SK-N-SH treated with all-trans-retinoic acid at 6 μM for 48 hours (cell line): ENCODE measurements around the gene DYNC1LI1.

Experiments used
- ATAC-seq: fragments of 200-7000 bp; cut with Tn5 transposase; 3 replicates; pipeline ENCODE4 v1.9.1; 2020; ENCODE audit warnings: mild to moderate bottlenecking, moderate library complexity
- ARNTL ChIP-seq: fragments of 450-650 bp; formaldehyde crosslinking; IDR thresholded peaks from 2 replicates; pipeline ENCODE4 v1.5.0; 2020; ENCODE audit warnings: low read depth, mild to moderate bottlenecking, moderate library complexity, borderline replicate concordance
- BACH2 ChIP-seq: fragments of 250-450 bp; sonication (Bioruptor Pico); IDR thresholded peaks from 2 replicates; pipeline ENCODE4 v1.9.0; 2021; ENCODE audit warnings: mild to moderate bottlenecking, borderline replicate concordance
- CSDC2 ChIP-seq: fragments of 250-450 bp; sonication (Bioruptor Pico); IDR thresholded peaks from 2 replicates; pipeline ENCODE4 v1.5.0; 2020; ENCODE audit warnings: mild to moderate bottlenecking, moderate library complexity
- CSRNP3 ChIP-seq: fragments of 250-450 bp; sonication (Bioruptor Pico); IDR thresholded peaks from 2 replicates; pipeline ENCODE4 v1.5.1; 2021; ENCODE audit warnings: mild to moderate bottlenecking, moderate library complexity
- ESRRG ChIP-seq: fragments of 250-450 bp; sonication (Bioruptor Pico); IDR thresholded peaks from 2 replicates; pipeline ENCODE4 v1.6.1; 2021; ENCODE audit warnings: mild to moderate bottlenecking
- GLIS3 ChIP-seq: fragments of 250-450 bp; sonication (Bioruptor Pico); IDR thresholded peaks from 2 replicates; pipeline ENCODE4 v1.5.0; 2020; ENCODE audit warnings: mild to moderate bottlenecking, moderate library complexity
- ISL1 ChIP-seq: fragments of 250-450 bp; sonication (Bioruptor Pico); IDR thresholded peaks from 2 replicates; pipeline ENCODE4 v2.1.2; 2022; ENCODE audit warnings: mild to moderate bottlenecking, moderate library complexity
- OSR1 ChIP-seq: fragments of 250-450 bp; sonication (Bioruptor Pico); IDR thresholded peaks from 2 replicates; pipeline ENCODE4 v1.8.0; 2022; ENCODE audit warnings: moderate library complexity, mild to moderate bottlenecking, inconsistent platforms
- PPARA ChIP-seq: fragments of 250-450 bp; sonication (Bioruptor Pico); IDR thresholded peaks from 2 replicates; pipeline ENCODE4 v1.5.0; 2020; ENCODE audit warnings: mild to moderate bottlenecking, borderline replicate concordance
- RARB ChIP-seq: fragments of 250-450 bp; sonication (Bioruptor Pico); IDR thresholded peaks from 2 replicates; pipeline ENCODE4 v1.8.0; 2021; ENCODE audit warnings: mild to moderate bottlenecking, moderate library complexity
- SNAI2 ChIP-seq: fragments of 250-450 bp; sonication (Bioruptor Pico); IDR thresholded peaks from 2 replicates; pipeline ENCODE4 v1.5.0; 2020; ENCODE audit warnings: mild to moderate bottlenecking, moderate library complexity
- TCF4 ChIP-seq: fragments of 250-450 bp; sonication (Bioruptor Pico); IDR thresholded peaks from 2 replicates; pipeline ENCODE4 v1.8.0; 2021; ENCODE audit warnings: mild to moderate bottlenecking, moderate library complexity, borderline replicate concordance
- TOX ChIP-seq: fragments of 250-450 bp; sonication (Bioruptor Pico); IDR thresholded peaks from 2 replicates; pipeline ENCODE4 v1.8.0; 2021; ENCODE audit warnings: mild to moderate bottlenecking, moderate library complexity, borderline replicate concordance
- TSHZ2 ChIP-seq: fragments of 250-450 bp; sonication (Bioruptor Pico); IDR thresholded peaks from 2 replicates; pipeline ENCODE4 v1.5.0; 2020; ENCODE audit warnings: mild to moderate bottlenecking, moderate library complexity
- ZC3H10 ChIP-seq: fragments of 250-450 bp; sonication (Bioruptor Pico); IDR thresholded peaks from 2 replicates; pipeline ENCODE4 v1.5.1; 2021; ENCODE audit warnings: mild to moderate bottlenecking, moderate library complexity
- ZFP3 ChIP-seq: fragments of 250-450 bp; sonication (Bioruptor Pico); IDR thresholded peaks from 2 replicates; pipeline ENCODE4 v1.5.0; 2020; ENCODE audit warnings: mild to moderate bottlenecking, moderate library complexity
- ZFP30 ChIP-seq: fragments of 450-650 bp; formaldehyde crosslinking; IDR thresholded peaks from 2 replicates; pipeline ENCODE4 v1.5.0; 2022; ENCODE audit warnings: mild to moderate bottlenecking, moderate library complexity
- ZNF565 ChIP-seq: fragments of 450-650 bp; formaldehyde crosslinking; conservative IDR thresholded peaks from 2 replicates; pipeline ENCODE4 v1.5.0; 2020; ENCODE audit warnings: low read depth, mild to moderate bottlenecking, moderate library complexity
- ZNF70 ChIP-seq: fragments of 450-650 bp; formaldehyde crosslinking; IDR thresholded peaks from 2 replicates; pipeline ENCODE4 v1.5.0; 2020; ENCODE audit warnings: mild to moderate bottlenecking, moderate library complexity
- ZNF8 ChIP-seq: fragments of 450-650 bp; formaldehyde crosslinking; IDR thresholded peaks from 2 replicates; pipeline ENCODE4 v1.5.0; 2020; ENCODE audit warnings: mild to moderate bottlenecking, moderate library complexity
- TF ChIP-seq, protein P1 (sequence below): fragments of 250-450 bp; sonication (Bioruptor Pico); IDR thresholded peaks from 2 replicates; pipeline ENCODE4 v1.8.0; 2020; ENCODE audit warnings: mild to moderate bottlenecking, moderate library complexity, borderline replicate concordance
- TF ChIP-seq, protein P2 (sequence below): fragments of 250-450 bp; sonication (Bioruptor Pico); IDR thresholded peaks from 2 replicates; pipeline ENCODE4 v1.8.0; 2021; ENCODE audit warnings: low read depth, mild to moderate bottlenecking, moderate library complexity, borderline replicate concordance
- TF ChIP-seq, protein P3 (sequence below): fragments of 250-450 bp; sonication (Bioruptor Pico); IDR thresholded peaks from 2 replicates; pipeline ENCODE4 v1.5.1; 2020; ENCODE audit warnings: low read depth, mild to moderate bottlenecking, moderate library complexity

The DYNC1LI1 gene

GRCh38 chr3:32508711-32509110 is 61.9 kb downstream of the DYNC1LI1 start:
- TF ChIP-seq ZFP3: no peak
- TF ChIP-seq BACH2 (CRISPR knock-in tag): no peak
- no peak for TF ChIP-seq TOX (CRISPR knock-in tag)
- TF ChIP-seq, protein P1, sequence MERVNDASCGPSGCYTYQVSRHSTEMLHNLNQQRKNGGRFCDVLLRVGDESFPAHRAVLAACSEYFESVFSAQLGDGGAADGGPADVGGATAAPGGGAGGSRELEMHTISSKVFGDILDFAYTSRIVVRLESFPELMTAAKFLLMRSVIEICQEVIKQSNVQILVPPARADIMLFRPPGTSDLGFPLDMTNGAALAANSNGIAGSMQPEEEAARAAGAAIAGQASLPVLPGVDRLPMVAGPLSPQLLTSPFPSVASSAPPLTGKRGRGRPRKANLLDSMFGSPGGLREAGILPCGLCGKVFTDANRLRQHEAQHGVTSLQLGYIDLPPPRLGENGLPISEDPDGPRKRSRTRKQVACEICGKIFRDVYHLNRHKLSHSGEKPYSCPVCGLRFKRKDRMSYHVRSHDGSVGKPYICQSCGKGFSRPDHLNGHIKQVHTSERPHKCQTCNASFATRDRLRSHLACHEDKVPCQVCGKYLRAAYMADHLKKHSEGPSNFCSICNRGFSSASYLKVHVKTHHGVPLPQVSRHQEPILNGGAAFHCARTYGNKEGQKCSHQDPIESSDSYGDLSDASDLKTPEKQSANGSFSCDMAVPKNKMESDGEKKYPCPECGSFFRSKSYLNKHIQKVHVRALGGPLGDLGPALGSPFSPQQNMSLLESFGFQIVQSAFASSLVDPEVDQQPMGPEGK (CRISPR knock-in tag): no peak
- no peak for TF ChIP-seq SNAI2
- no peak for TF ChIP-seq GLIS3 (CRISPR knock-in tag)
- TF ChIP-seq, protein P2, sequence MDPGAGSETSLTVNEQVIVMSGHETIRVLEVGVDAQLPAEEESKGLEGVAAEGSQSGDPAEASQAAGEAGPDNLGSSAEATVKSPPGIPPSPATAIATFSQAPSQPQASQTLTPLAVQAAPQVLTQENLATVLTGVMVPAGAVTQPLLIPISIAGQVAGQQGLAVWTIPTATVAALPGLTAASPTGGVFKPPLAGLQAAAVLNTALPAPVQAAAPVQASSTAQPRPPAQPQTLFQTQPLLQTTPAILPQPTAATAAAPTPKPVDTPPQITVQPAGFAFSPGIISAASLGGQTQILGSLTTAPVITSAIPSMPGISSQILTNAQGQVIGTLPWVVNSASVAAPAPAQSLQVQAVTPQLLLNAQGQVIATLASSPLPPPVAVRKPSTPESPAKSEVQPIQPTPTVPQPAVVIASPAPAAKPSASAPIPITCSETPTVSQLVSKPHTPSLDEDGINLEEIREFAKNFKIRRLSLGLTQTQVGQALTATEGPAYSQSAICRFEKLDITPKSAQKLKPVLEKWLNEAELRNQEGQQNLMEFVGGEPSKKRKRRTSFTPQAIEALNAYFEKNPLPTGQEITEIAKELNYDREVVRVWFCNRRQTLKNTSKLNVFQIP (CRISPR knock-in tag): no peak
- TF ChIP-seq, protein P3, sequence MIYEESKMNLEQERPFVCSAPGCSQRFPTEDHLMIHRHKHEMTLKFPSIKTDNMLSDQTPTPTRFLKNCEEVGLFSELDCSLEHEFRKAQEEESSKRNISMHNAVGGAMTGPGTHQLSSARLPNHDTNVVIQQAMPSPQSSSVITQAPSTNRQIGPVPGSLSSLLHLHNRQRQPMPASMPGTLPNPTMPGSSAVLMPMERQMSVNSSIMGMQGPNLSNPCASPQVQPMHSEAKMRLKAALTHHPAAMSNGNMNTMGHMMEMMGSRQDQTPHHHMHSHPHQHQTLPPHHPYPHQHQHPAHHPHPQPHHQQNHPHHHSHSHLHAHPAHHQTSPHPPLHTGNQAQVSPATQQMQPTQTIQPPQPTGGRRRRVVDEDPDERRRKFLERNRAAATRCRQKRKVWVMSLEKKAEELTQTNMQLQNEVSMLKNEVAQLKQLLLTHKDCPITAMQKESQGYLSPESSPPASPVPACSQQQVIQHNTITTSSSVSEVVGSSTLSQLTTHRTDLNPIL (CRISPR knock-in tag): no peak
- no peak for TF ChIP-seq ZNF70 (CRISPR knock-in tag)
- no peak for TF ChIP-seq TCF4 (CRISPR knock-in tag)
- no peak for TF ChIP-seq OSR1 (CRISPR knock-in tag)
- TF ChIP-seq PPARA (CRISPR knock-in tag): no peak
- no peak for TF ChIP-seq ARNTL (CRISPR knock-in tag)
- TF ChIP-seq ZNF8 (CRISPR knock-in tag): no peak
- TF ChIP-seq CSRNP3 (CRISPR knock-in tag): no peak
- no peak for TF ChIP-seq ESRRG (CRISPR knock-in tag)
- no peak for TF ChIP-seq ZC3H10 (CRISPR knock-in tag)
- TF ChIP-seq ZNF565: no peak
- no peak for ATAC-seq

DNA sequence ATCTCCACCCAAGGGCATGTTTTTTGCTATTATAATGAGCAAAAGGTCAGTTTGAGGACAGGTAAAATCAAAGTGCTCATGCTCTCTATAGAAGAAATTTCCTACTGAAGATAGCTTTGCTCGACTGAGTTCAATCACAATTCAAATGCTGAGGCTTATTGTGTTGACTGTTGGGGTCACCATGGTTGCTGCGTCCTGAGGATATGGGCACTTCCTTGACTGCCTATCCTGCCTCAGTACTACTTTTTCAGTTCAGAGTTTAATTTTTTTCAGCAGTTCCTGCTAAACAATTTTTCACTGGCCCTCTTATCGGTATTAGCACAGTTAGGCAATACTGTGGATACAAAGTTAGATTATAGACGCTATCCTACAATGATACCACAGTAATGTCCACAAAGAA is 64.2 kb downstream of the DYNC1LI1 start:
- no peak for ATAC-seq
- TF ChIP-seq ZFP30 (CRISPR knock-in tag) (no peak), SNAI2 (no peak), ZNF70 (CRISPR knock-in tag) (no peak), CSRNP3 (CRISPR knock-in tag) (no peak), TOX (CRISPR knock-in tag) (no peak), RARB (CRISPR knock-in tag) (no peak), ARNTL (CRISPR knock-in tag) (no peak), ZNF565 (no peak), TSHZ2 (CRISPR knock-in tag) (no peak), CSDC2 (CRISPR knock-in tag) (no peak), BACH2 (CRISPR knock-in tag) (no peak), ISL1 (CRISPR knock-in tag) (no peak)
